ENCODE data around the gene SYCE3. TPM values are rescaled to one million over a fixed set of nuclear protein-coding genes. Genes with fewer than 3 reads are reported as not detected.
"Not testable (repeated sequence)": the region's sequence is repeated elsewhere in the genome, so short reads cannot be mapped to it uniquely, and the experiment has no call there.

Gene SYCE3
- total and polyA plus RNA-seq, 7 donors, result not detected

DNA sequence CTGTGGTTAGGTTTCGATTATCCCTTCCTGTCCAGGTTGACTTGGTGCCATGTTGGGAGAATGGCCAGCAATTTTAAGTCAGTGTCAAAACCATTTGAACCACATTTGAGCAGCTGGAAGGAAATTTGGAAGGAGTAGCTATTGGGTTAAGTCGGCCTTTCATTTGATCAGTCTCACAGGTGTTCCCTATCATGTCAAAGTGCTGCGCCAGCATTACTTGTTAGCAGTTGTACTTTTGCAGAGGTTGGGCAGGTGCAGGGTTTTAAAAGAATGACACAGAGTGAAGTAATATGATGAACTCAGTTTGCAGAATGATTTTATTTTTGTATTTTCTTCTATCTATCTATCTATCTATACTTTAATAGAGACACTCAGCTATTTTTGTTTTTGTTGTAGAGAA is 26.5 kb downstream of the SYCE3 start:
- H3K27ac ChIP-seq, result no peak overlapping the region
- TF ChIP-seq CTCF (IDR thresholded peaks at IDR 0.05), result no peak
- peaks cover 0 to 53% (median 9%) of the 10 kb centered on the region in 3 donors for H3K27me3 ChIP-seq (ENCODE audit: insufficient read depth in 3 of 3, low read length in 2 of 3)
- WGBS, 3 donors, result 46 to 60% (median 51%) methylated on average over 3 of the region's 3 CpGs
- H3K36me3 ChIP-seq (ENCODE audit: insufficient read depth in 1 of 2, low read depth in 1 of 2), result no peaks in the 10 kb centered on the region
- intact Hi-C loops (cut with DNase I), result no loop called here
- H3K9me3 ChIP-seq, result no peaks in the 10 kb centered on the region
- peaks cover 14% of the 10 kb centered on the region for H3K4me1 ChIP-seq
- no peak for DNase-seq
- no peak for ATAC-seq
- no peak overlapping the region for H3K4me3 ChIP-seq

DNA sequence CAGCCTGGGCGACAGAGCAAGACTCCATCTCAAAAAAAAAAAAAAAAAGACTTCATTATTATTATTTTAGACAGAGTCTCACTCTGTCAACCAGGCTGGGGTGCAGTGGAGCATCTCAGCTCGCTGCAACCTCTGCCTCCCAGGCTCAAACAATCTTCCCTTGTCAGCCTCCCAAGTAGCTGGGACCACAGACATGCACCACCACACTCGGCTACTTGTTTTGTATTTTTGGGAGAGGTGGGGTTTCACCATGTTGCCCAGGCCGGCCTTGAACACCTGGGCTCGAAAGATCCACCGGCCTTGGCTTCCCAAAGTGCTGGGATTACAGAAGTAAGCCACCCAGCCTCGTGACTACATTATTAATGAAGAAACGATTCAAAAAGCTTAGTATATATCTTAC is 27.6 kb downstream of the SYCE3 start:
- WGBS, 3 donors, result 81 to 89% (median 87%) methylated on average over 7 of the region's 8 CpGs
- peaks cover 0 to 60% (median 19%) of the 10 kb centered on the region in 3 donors for H3K27me3 ChIP-seq (ENCODE audit: insufficient read depth in 3 of 3, low read length in 2 of 3)

DNA sequence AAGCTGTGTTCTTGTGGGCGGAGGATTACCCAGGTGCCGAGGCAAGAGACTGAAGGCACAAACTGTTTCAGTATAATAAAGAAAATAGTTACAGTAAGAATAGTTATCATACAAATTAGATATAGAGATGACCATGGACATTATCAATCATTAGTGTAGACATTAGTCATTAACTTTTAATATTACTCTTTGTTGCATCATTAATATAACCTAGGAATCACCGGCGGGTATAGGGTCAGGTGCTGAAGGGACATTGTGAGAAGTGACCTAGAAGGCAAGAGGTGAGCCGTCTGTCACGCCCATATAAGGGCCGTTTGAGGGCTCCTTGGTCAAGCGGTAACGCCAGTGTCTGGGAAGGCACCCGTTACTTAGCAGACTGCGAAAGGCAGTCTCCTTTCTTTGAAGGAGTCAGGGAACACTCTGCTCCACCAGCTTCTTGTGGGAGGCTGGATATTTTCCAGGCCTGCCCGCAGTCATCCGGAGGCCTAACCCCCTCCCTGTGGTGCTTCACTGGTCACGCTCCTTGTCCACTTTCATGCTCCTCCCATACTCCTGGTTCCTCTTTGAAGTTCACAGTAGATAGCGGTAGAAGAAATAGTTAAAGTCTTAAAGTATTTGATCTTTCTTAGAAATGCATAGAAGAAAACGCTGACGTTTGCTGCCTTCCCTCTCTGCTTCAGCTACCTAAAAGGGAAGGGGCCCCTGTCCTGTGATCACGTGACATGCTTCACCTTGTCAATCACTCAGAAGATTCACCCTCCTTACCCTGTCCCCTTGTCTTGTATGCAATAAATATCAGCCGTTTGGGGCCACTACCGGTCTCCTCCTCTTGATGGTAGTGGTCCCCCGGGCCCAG is 28.6 kb downstream of the SYCE3 start:
- H3K36me3 ChIP-seq (ENCODE audit: insufficient read depth in 1 of 2, low read depth in 1 of 2); H3K27ac ChIP-seq; ATAC-seq; H3K4me3 ChIP-seq; H3K9me3 ChIP-seq: not testable (repeated sequence)
- peaks cover 0 to 70% (median 25%) of the 10 kb centered on the region in 3 donors for H3K27me3 ChIP-seq (ENCODE audit: insufficient read depth in 3 of 3, low read length in 2 of 3)
- 48 to 59% (median 51%) methylated on average over 21 of the region's 21 CpGs for WGBS, 3 donors
- intact Hi-C loops (cut with DNase I), result loop anchor here in 1 of 2 donors (5.0 kb wide), 1 partner anchor 88 kb away; no protein-coding TSS in a partner anchor
- peak in 1 of 2 donors; percentile 60 for DNase-seq
- peaks cover 18% of the 10 kb centered on the region for H3K4me1 ChIP-seq

More for the DNA sequence above, 27.6 kb downstream of the SYCE3 start:
- Histone ChIP-seq H3K4me3 (no peak overlapping the region), H3K36me3 (ENCODE audit: insufficient read depth in 1 of 2, low read depth in 1 of 2) (no peaks in the 10 kb centered on the region), H3K27ac (no peak overlapping the region), H3K9me3 (no peaks in the 10 kb centered on the region), H3K4me1 (peaks cover 21% of the 10 kb centered on the region)
- TF ChIP-seq CTCF (IDR thresholded peaks at IDR 0.05), result no peak
- intact Hi-C loops (cut with DNase I), result no loop called here
- ATAC-seq, result no peak
- no peak for DNase-seq

GRCh38 chr22:50532824-50533796 is 29.6 kb downstream of the SYCE3 start:
- H3K36me3 ChIP-seq (ENCODE audit: insufficient read depth in 1 of 2, low read depth in 1 of 2), result no peaks in the 10 kb centered on the region
- no peak for TF ChIP-seq CTCF (IDR thresholded peaks at IDR 0.05)
- peaks cover 19% of the 10 kb centered on the region for H3K4me1 ChIP-seq
- 77 to 83% (median 77%) methylated on average over 19 of the region's 19 CpGs for WGBS, 3 donors
- peak overlapping the region; percentile 69 for H3K4me3 ChIP-seq
- intact Hi-C loops (cut with DNase I), result loop anchor here in 1 of 2 donors (5.0 kb wide), 1 partner anchor 89 kb away; no protein-coding TSS in a partner anchor
- H3K9me3 ChIP-seq, result no peaks in the 10 kb centered on the region
- ATAC-seq (no peak), DNase-seq (no peak)
- H3K27ac ChIP-seq, result peak overlapping the region; percentile 79
- H3K27me3 ChIP-seq (ENCODE audit: insufficient read depth in 3 of 3, low read length in 2 of 3), result peaks cover 0 to 74% (median 27%) of the 10 kb centered on the region in 3 donors

All from psoas muscle (tissue), 8 donors.